M059J (cell line): ENCODE measurements around the gene HRCT1. TPM values are rescaled to one million over a fixed set of nuclear protein-coding genes. Genes with fewer than 3 reads are reported as not detected.
A peak's percentile ranks its signal among the peaks of the same experiment; 100 is the strongest.
"Not testable (repeated sequence)": the region's sequence is repeated elsewhere in the genome, so short reads cannot be mapped to it uniquely, and the experiment has no call there.

ENCODE experiments used
- DNase-seq: peaks from one replicate; pipeline ENCODE4 v3.0.0-alpha.2; 2012; ENCODE audit warnings: low read depth
- total RNA-seq: library from RNA; depleted of rRNA; stranded (reverse); fragments of >200 nt; shearing (Covaris generic); gene quantifications from 2 replicates; pipeline ENCODE4 v1.2.3, GENCODE V29; 2014; rRNA removed

The HRCT1 gene
- 1.6 and 3.1 TPM in 2 replicates for total RNA-seq

GRCh38 chr9:35905912-35906679, at the start of gene HRCT1:
TSS of gene HRCT1 (plus strand) at chr9:35906202. CDS start at chr9:35906288, 86 bp downstream.
- DNase-seq = peak; percentile 99

- DNase-seq = no peak
These were observed 49.8 kb upstream of the HRCT1 start for GRCh38 chr9:35856206-35856605.

- DNase-seq = no peak
These were observed 49.1 kb upstream of the HRCT1 start for GRCh38 chr9:35856882-35857281.

GRCh38 chr9:35858458-35858857, 47.5 kb upstream of the HRCT1 start:
- DNase-seq = no peak

DNA sequence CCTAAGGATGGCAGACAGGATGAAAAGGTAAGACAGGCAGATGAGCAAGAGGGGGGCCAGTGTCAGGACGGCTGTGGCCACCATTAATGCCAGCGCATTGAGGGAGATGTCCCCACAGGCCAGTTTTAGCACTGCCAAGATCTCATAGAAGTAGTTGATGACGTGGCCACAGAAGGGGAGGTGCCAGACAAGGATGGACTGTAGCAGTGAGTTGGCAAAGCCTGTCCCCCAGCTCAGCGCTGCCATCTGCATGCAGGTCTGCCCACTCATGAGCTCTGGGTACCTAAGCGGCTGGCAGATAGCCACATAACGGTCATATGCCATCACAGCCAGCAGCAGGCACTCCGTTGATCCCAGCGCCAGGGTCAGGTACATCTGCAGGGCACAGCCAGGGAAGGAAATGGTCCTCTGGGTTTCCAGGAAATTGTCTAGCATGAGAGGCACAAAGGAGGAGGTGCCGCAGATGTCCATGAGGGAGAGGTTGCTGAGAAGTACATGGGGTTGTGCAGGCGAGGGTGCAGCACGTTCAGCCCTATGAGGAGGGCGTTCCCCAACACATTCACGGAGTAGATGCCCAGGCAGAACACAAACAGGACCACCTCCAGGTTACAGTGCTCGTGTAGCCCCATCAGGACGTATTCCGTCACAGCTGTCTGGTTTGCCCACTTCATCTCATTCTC, 46.6 kb upstream of the HRCT1 start:
- DNase-seq = peak; percentile 59

DNA sequence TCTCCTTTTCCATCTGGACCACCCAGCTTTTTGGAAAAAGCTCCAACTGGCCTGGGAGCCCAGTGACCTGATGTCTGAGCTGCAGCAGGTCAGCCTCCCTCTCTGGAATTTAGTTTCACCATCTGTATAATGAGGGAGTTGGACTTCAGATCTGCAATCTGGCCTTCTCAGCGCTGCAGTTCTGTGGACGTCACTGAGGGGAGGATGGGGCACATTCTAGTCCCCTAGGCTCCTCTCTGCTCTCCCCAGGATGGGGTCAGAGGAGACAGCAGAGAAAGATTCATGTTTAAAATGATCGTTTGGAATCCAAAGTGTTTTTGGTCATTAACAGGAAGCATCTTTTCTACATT, 46.0 kb upstream of the HRCT1 start:
- no peak for DNase-seq

- DNase-seq = no peak
These were observed 44.7 kb upstream of the HRCT1 start for GRCh38 chr9:35861161-35861897.

DNA sequence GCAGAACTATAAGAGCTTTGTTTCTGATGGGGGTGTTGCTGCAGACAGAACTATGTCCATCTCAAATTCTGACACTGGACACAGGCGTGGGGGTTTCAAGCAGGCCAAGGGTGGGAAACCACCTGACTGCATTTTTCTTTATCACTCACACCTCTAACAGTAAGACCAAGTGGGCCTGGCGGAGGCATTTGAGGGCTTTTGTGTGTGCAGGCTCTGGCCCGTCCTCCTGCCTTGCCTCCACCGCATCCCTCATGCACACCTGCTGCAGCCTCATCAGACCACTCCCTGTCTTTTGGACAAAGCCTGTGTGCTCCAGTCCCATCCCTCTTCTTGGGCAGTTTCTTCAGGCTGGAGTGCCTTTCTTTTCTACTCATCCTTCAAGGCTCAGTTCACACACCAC, 43.7 kb upstream of the HRCT1 start:
- DNase-seq = no peak

- no peak for DNase-seq
These were observed 42.4 kb upstream of the HRCT1 start for GRCh38 chr9:35863583-35863982.

DNA sequence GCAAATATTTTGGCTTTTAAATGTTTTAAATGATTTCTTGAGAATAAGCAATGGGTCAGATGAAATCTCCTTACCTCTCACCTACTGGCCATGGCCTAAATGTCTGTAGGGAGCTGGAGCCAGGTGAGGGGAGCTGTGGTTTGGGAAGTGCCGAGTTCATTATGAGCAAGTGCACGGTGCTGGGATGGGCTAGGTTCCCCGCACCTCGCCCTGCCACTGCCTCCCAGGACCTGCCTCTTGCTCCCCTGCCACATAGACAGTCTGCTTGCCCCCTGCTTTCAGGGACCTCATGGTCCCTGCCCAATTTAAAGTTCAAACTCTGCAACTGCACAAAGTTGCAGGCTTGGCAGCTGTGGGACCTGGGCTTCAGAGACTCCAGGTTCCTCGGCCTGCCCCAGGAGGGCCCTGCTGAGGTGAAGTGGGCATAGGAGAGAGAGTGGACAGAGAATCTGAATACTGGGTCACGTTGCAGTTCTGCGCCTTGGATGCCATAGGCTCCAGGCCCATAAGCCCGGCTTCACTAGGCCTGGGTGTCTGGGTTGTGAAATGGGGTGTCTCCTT, 41.2 kb upstream of the HRCT1 start:
- DNase-seq = no peak

DNA sequence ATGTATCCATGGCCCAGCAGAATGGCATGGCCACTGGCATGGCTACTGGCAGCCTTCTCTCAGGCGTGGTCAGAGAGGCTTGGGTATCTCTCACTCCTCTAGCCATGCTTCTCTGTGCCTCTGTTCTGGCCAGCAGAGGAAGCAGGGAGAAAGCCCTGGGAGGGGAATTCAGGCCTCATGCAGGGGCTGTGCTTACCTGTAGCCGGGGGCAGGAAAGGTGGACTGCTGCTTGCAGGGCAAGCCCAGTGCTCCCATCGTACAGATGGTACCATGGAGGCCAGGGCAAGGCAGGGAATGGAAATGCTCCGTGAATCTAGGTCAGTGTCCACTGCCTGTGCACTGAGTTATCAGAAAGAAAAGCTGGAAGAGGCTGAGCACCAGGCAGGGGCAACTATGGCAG, 38.5 kb upstream of the HRCT1 start:
- no peak for DNase-seq

GRCh38 chr9:35868933-35869332, 37.1 kb upstream of the HRCT1 start:
- no peak for DNase-seq

DNA sequence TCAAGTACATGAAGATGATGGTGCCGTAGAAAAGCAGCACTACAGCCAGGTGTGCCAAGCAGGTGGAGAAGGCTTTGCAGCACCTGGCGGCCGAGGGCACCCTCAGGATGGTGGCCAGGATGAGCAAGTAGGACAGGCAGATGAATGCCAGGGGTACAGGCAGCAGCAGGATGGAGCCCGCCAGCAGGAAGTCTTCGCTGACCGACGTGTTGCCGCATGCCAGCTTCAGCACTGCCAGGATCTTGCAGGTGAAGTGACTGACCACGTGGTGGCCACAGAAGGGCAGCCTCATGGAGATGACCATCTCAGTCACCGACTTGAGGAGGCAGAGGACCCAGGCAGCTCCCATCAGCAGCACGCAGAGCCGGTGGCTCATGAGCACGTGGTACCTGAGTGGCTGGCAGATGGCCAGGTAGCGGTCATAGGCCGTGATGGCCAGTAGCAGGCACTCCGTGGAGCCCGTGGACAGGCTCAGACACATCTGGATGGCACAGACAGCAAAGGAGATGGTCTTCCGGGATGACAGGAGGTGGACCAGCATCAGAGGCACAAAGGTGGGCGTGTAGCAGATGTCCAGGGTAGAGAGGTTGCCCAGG, 36.3 kb upstream of the HRCT1 start:
- DNase-seq = no peak

DNA sequence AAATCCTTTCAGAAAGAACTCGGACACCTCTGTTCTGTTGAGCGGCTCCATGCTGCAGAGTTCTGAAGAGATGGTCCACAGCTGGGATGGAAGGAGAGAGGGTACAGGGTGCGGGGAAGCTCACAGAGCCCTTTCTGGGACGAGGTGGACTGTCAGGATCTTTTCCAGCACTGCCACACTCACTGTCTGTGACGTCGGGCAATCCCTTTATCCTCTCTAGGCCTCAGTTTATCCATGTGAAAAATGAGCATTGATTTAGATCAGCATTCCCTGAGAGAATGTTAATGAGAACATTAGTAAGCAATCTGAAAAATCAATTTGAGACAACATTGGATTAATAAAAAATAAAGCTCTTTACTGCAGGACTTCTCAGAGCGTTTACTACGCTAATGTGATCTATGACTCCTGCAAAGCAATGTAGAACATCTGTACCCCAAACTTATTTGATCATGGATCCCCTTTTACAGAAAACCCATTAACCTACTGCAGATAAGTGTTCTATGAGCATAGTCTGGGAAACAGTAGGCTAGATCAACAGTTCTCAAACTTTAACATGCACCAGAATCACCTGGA, 35.6 kb upstream of the HRCT1 start, which contains the start of gene OR13J1:
OR13J1 (minus strand) TSS at position 51 of the 573 bp plus-strand sequence; CDS start at position 51, 0 bp downstream.
- no peak for DNase-seq

GRCh38 chr9:35871545-35871944, 34.5 kb upstream of the HRCT1 start:
- DNase-seq = peak; percentile 93

- no peak for DNase-seq
These were observed 33.5 kb upstream of the HRCT1 start for GRCh38 chr9:35872505-35872904.

DNA sequence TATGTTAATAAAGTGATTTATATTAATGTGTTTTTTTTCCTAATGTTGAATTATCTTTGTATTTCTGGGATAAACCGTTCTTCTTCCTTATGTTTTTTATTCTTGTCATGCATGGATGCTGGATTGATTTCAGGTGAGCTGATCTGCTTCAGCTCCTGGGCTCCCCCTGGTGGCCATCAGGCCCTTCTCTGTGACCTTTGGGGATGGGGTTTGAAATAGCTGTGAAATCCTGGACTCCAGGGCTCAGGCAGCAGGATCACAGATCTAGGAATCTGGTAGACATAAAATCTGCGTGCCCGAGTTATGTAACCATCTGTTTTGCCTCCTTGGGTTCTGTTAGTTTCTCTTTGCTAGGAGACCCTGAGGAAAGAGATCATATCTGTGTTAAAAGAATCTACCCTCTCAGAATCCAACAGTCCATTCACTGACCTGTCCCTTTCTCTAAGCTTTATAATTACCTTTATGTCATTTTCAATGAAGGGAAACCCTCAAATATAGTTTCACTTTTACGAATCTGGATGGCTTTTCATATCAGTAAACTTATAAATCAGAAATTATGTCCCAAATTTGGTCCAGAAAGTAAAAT, 23.6 kb upstream of the HRCT1 start:
- peak; percentile 76 for DNase-seq

- peak; percentile 12 for DNase-seq
These were observed 23.0 kb upstream of the HRCT1 start for GRCh38 chr9:35882996-35883395.

DNA sequence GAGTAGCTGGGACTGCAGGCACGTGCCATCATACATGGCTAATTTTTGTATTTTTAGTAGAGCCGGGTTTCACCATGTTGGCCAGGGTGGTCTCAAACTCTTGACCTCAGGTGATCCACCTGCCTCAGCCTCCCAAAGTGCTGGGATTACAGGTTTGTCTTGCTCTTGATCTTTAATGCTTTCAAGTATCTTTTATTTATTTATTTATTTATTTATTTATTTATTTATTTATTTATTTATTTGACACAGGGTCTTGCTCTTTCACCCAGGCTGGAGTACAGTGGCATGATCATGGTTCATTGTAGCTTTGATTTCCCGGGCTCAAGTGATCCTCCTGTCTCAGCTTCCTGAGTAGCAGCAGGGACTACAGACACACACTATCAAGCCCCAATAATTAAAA, 21.1 kb upstream of the HRCT1 start:
- not testable (repeated sequence) for DNase-seq

DNA sequence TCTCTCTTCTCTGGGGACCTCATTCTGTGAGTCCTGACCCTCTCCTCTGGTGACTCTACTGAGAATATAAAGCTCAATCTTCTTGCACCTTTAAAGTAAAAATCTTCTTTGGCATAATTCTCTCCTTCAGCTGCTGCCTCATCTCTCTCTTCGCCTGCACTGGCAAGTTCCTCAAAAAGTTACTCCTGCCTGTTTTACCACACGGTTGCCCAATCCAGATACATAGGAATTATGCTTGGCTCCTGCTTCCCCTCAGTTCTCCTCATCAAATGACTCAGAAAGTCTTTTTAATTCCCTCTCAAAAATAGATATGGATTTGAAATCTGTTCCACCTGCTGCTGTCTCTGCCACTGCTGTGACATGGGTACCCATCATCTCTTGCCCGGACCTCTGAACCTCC, 14.4 kb upstream of the HRCT1 start:
- no peak for DNase-seq

GRCh38 chr9:35892051-35892450, 14.0 kb upstream of the HRCT1 start:
- no peak for DNase-seq
